H1 (cell line): ENCODE measurements around the gene CCDC120. TPM values are rescaled to one million over a fixed set of nuclear protein-coding genes. Genes with fewer than 3 reads are reported as not detected.

Source experiments
- CHD7 ChIP-seq: fragments of 300-600 bp; sonication (generic); IDR thresholded peaks from 2 replicates; pipeline ENCODE4 v1.7.1; 2012; ENCODE audit warnings: low read length, moderate library complexity, mild to moderate bottlenecking, inconsistent platforms; ENCODE audit not compliant: insufficient replicate concordance
- NANOG ChIP-seq: IDR thresholded peaks from 2 replicates; pipeline ENCODE4 v1.6.1; 2011; ENCODE audit warnings: low read length, low read depth, mild to moderate bottlenecking, inconsistent platforms; ENCODE audit not compliant: insufficient read depth, poor library complexity, severe bottlenecking
- POU5F1 ChIP-seq: IDR thresholded peaks from 2 replicates; pipeline ENCODE4 v1.6.1; 2011; ENCODE audit warnings: low read depth, mild to moderate bottlenecking, low read length, moderate library complexity
- RFX5 ChIP-seq: IDR thresholded peaks from 2 replicates; pipeline ENCODE4 v1.6.1; 2011; ENCODE audit warnings: low read depth, low read length, improper control_type of control experiment, borderline replicate concordance
- SIX5 ChIP-seq: IDR thresholded peaks from 2 replicates; pipeline ENCODE4 v1.6.1; 2011; ENCODE audit warnings: mild to moderate bottlenecking, low read depth, low read length
- polyA plus RNA-seq, 7 experiments: library from polyadenylated mRNA; depleted of rRNA in 3 of 7; stranded (reverse) in 5 of 7; unstranded in 2 of 7; fragments of >200 nt in 5 of 7; fragments of 200-250 nt in 2 of 7; gene quantifications; 1 replicate in 5 of 7; 2 replicates in 1 of 7; 4 replicates in 1 of 7; pipeline versions ENCODE4 v1.2.1 to v1.2.3, GENCODE V29; 2011 to 2013; ENCODE audit warnings: missing spikeins in 2 of 7, mixed read lengths in 2 of 7
- total RNA-seq: library from RNA; stranded (reverse); fragmentation: NEBNext Ultra II Directional; extraction: Animal tissue kit (Norgen Biotek cat#: 25700); gene quantifications from 2 replicates; pipeline ENCODE4 v1.2.1, GENCODE V29; 2021

Gene CCDC120
- total and polyA plus RNA-seq, 2 of the 8 experiments (the other 6 are each of a cell fraction or from before 2014, with no cell fraction given): 4.9 to 11.9 TPM

- TF ChIP-seq RFX5: no peak
- no peak for TF ChIP-seq POU5F1
- no peak for TF ChIP-seq SIX5
- TF ChIP-seq CHD7: no peak
- no peak for TF ChIP-seq NANOG
Measured at GRCh38 chrX:49067285-49068120, 8.7 kb downstream of the CCDC120 start (continued).
